Activated CD8-positive, alpha-beta memory T cell treated with anti-CD3 and anti-CD28 coated beads for 24 hours (primary cell): Measurements from ENCODE around the gene SUSD3.

Experiments
- DNase-seq: peaks from one replicate; pipeline ENCODE4 v3.0.0-alpha.2; 2020

The SUSD3 gene

GRCh38 chr9:93030642-93031628, 27.6 kb upstream of the SUSD3 start:
- no peak for DNase-seq

DNA sequence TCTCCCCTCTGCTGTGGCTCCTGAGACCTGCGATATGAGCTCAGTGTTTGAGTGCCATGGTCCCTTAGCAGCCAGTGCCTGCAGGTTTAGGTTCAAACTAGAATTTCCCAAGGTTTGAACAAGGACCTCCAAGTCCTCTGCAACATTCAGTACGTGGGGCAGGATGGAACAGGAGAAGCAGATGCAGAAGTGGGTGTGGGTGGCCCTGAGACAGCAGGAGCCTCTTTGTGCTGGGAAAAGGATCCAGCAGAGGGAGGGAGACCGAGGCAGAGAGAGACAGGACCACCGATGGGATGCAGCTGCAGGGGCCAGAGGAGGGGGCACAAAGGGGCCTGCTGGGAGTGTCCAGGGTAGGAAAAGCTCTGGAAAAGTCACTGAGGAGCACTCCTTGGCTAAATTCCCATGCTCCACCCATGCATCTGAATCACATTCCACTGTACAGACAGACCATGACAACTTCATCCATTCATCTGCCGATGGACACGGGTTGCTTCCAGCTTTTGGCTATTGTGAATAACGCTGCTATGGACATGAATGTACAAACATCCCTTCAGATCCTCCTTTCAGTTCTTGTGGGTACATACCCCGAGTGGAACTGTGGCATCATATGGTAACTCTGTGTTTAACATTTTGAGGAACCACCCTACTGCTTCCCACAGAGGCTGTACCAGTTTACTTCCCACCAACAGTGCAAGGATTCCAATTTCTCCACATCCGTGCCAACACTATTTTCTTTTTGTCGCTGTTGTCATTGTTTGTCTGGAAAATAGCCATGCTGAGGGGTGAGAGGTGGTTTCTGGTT, 26.7 kb upstream of the SUSD3 start:
- no peak for DNase-seq

DNA sequence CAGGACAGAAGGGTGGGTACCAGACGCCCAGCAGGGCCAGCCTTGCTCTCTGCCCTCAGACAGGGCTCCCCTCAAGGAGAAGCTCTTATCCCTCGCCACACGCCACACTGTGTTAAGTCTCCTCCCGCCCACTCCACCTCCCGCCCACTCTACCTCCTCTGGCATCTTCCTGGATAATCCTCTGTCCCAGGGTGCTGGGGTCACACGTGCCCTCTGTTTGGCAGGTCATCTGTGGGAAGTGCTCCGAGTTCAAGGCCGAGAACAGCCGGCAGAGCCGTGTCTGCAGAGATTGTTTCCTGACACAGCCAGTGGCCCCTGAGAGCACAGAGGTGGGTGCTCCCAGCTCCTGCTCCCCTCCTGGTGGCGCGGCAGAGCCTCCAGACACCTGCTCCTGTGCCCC, 26.0 kb upstream of the SUSD3 start:
- no peak for DNase-seq

GRCh38 chr9:93033531-93033930, 25.0 kb upstream of the SUSD3 start:
- DNase-seq, result no peak

DNA sequence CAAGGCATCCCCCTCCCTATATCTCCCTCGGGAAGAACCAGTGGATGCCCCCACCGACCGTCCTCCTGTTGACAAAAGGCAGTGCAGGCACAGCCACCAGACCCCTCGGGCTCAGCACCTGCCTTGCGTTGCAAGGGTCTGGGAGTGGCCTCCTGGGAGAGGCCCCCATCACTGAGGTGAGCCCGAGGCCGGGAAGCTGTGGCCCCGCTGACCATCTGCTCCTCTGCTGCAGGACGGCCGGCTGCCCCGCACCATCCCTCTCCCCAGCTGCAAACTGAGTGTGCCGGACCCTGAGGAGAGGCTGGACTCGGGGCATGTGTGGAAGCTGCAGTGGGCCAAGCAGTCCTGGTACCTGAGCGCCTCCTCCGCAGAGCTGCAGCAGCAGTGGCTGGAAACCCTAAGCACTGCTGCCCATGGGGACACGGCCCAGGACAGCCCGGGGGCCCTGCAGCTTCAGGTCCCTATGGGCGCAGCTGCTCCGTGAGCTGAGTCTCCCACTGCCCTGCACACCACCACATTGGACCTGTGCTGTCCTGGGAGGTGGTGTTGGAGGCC, 23.3 kb upstream of the SUSD3 start:
- DNase-seq, result no peak

GRCh38 chr9:93035821-93036351, 22.6 kb upstream of the SUSD3 start:
- DNase-seq, result no peak

GRCh38 chr9:93036887-93037475, 21.5 kb upstream of the SUSD3 start:
- DNase-seq, result no peak

- no peak for DNase-seq
These were observed 21.0 kb upstream of the SUSD3 start for GRCh38 chr9:93037476-93037971.

GRCh38 chr9:93038918-93039317, 19.6 kb upstream of the SUSD3 start:
- no peak for DNase-seq

DNA sequence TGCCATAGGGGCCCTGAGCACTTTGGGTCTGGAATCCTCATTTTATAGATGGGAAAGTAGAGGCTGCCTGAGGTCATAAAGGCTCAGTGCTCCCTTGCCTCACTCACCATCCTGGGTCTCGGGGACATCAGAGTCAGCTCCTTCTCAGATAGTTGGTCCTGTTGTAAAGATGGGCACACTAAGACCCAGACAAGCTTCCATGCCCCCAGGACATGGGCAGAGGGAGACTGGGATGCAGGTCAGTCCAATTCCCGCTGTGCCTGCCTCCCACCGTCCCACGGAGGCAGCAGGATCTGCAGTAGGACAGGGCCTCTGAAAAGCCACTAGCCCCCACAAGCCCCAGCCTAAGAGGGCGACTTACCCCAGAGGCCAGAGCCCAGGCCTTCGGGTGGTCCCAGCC, 19.0 kb upstream of the SUSD3 start:
- DNase-seq, result no peak

GRCh38 chr9:93039976-93040375, 18.5 kb upstream of the SUSD3 start:
- no peak for DNase-seq

GRCh38 chr9:93040409-93040808, 18.1 kb upstream of the SUSD3 start:
- DNase-seq, result no peak

DNA sequence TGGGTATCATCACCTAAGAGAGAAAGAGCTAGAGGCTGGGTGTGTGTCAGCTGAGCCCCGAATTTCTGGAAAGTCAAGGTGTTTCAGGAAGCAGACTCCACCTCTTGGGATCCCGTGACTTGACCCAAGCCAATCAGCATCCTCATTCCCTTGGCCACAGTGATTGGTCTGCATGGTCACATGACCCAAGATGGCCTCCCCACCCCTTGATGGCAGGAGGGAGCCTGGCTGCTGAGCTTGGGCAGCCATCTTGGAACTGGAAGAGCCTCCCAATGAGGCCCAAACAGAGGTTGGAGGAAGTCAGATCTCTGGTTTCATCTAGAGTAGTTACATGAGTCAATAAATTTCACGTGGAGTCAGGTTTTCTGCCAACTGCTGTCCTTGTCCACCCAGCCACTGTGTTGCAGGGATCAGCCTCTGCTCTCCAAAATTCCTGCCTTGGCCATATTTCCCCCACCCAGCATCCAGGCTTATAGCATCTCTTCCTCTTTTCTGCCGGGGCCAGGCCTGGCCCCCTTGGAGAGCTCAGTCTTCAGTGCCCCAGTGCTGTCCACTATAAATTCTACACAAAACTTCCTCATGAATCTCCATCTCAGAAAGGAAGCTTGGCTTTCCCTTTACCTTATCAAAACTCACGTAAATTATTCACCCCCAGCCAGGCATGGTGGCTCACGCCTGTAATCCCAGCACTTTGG, 17.2 kb upstream of the SUSD3 start:
- no peak for DNase-seq

- no peak for DNase-seq
These were observed 15.4 kb upstream of the SUSD3 start for GRCh38 chr9:93043122-93043521.

DNA sequence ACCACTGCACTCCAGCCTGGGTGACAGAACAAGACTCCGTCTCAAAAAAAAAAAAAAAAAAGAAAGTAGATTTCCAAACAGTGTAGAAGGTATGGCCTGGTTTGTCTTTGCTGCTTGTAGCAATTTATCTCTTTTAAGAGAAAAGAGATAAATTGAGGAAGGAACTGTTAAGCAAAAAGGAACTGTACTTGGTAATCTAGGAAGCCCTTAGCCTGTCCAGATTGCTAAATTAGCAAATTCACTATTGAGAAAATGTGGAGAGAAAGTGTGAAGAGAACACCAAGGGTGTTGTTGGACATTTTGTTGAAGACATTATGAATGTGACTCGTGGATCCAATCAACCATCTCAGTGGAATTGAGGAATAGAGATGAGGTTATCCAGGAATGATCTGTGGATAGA, 13.0 kb upstream of the SUSD3 start:
- no peak for DNase-seq

DNA sequence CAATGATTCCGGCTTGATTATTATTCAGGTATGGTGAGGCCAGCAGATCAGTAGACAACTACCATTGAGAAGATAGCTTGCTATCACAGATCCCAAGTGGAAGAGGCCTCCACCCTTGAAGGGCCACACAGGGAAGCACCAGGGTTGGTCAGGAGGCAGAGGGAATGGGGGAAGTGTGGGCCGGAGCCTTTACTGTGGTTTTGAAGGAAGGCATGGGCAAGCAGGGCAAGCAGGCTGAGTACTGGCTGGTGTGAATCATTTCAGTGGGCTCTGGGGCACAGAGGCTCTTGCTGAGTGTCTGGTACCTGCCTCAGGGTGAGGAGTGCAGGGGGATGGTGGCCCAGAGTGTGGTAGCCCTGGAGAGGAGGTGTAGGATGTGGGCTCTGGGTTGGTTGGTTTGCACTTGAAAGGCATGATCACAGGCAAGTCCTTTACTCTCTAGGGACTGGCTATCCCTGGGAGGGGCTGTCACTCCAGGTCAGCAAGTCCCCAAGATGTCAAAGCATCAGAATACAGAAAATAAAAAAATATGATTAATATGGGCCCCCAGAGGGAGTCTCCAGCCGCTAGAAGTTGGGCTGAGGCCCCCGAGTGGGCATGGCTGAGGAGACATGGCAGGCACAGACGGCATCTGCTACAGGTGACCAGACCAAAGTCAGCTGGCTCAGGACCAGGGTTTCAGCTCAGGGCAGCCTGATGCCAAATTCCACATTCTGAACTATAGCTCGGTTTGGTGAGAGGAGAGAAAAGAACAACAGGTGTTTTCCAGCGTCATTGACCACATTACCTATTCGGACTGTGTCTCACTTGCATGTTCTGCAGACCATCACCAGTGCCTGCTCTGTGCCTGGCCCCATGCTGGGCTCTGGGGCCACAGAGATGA, 9.7 kb upstream of the SUSD3 start:
- no peak for DNase-seq

GRCh38 chr9:93049491-93049890, 9.0 kb upstream of the SUSD3 start:
- no peak for DNase-seq

GRCh38 chr9:93050231-93050630, 8.3 kb upstream of the SUSD3 start:
- DNase-seq, result no peak

GRCh38 chr9:93051680-93052089, 6.8 kb upstream of the SUSD3 start:
- no peak for DNase-seq

- DNase-seq, result no peak
These were observed 5.5 kb upstream of the SUSD3 start for GRCh38 chr9:93052791-93053540.
